OCI-LY3 (cell line): ENCODE results near the gene ASB13.

Source experiments
- H2AFZ ChIP-seq: fragments of 200-600, 300-600 bp; shearing (Covaris generic); 2 replicates; pipeline ENCODE4 v1.6.0; 2014; ENCODE audit warnings: antibody characterized with exemption, low read depth, low read length
- H3K27ac ChIP-seq: fragments of 200-600, 300-600 bp; sonication (generic); 2 replicates; pipeline ENCODE4 v1.5.1; 2014; ENCODE audit warnings: mild to moderate bottlenecking, low read length, moderate library complexity, mixed read lengths
- H3K27me3 ChIP-seq: fragments of 200-600, 300-600 bp; sonication (generic); 2 replicates; pipeline ENCODE4 v1.6.1; 2014; ENCODE audit warnings: low read depth, low read length, mixed read lengths
- H3K36me3 ChIP-seq: fragments of 200-600, 300-600 bp; sonication (generic); replicated peaks from 2 replicates; pipeline ENCODE3; 2014; ENCODE audit warnings: low read depth, low read length, mixed read lengths
- H3K4me1 ChIP-seq: fragments of 300-600, 200-600 bp; sonication (generic); 2 replicates; pipeline ENCODE4 v1.6.1; 2014; ENCODE audit warnings: low read length, mixed read lengths
- H3K4me2 ChIP-seq: fragments of 200-600, 300-600 bp; sonication (generic); 2 replicates; pipeline ENCODE4 v1.6.1; 2014; ENCODE audit warnings: low read length, mixed read lengths
- H3K4me3 ChIP-seq: fragments of 300-600, 200-600 bp; sonication (generic); 2 replicates; pipeline ENCODE4 v1.5.1; 2014; ENCODE audit warnings: antibody characterized with exemption, mild to moderate bottlenecking, low read length, moderate library complexity
- H3K79me2 ChIP-seq: fragments of 300-600, 200-600 bp; shearing (Covaris generic); 2 replicates; pipeline ENCODE4 v1.6.1; 2014; ENCODE audit warnings: mild to moderate bottlenecking, low read length, mixed read lengths
- H3K9ac ChIP-seq: fragments of 300-600, 200-600 bp; shearing (Covaris generic); 2 replicates; pipeline ENCODE4 v1.6.0; 2014; ENCODE audit warnings: mild to moderate bottlenecking, low read length, moderate library complexity
- H3K9me3 ChIP-seq: fragments of 200-600, 300-600 bp; shearing (Covaris generic); 2 replicates; pipeline ENCODE4 v1.6.1; 2014; ENCODE audit warnings: low read length, mixed read lengths; ENCODE audit not compliant: insufficient read depth
- H4K20me1 ChIP-seq: fragments of 200-600, 300-600 bp; sonication (generic); 2 replicates; pipeline ENCODE4 v1.6.1; 2016; ENCODE audit warnings: low read length, mixed read lengths; ENCODE audit not compliant: insufficient read depth
- CTCF ChIP-seq: fragments of 200-600, 300-600 bp; sonication (generic); IDR thresholded peaks from 2 replicates; pipeline ENCODE4 v1.5.1; 2014; ENCODE audit warnings: antibody characterized with exemption, low read length, low read depth
- EZH2phosphoT487 ChIP-seq: fragments of 200-600 bp; shearing (Covaris generic); IDR thresholded peaks from 2 replicates; pipeline ENCODE4 v1.6.1; 2018; ENCODE audit warnings: antibody characterized with exemption, mixed run types, low read depth

ASB13 gene

GRCh38 chr10:5681930-5682329, 15.5 kb upstream of the ASB13 start:
- TF ChIP-seq EZH2phosphoT487 (no peak), CTCF (no peak)
- Histone ChIP-seq H3K4me2 (no peak overlapping the region), H4K20me1 (peaks cover 10% of the 10 kb centered on the region), H2AFZ (no peak overlapping the region), H3K27me3 (no peaks in the 10 kb centered on the region), H3K27ac (no peak overlapping the region), H3K36me3 (no peaks in the 10 kb centered on the region), H3K79me2 (peaks cover 22% of the 10 kb centered on the region), H3K4me1 (peaks cover 11% of the 10 kb centered on the region), H3K9ac (no peak overlapping the region), H3K9me3 (no peaks in the 10 kb centered on the region), H3K4me3 (no peak overlapping the region)

GRCh38 chr10:5679606-5680005, 13.2 kb upstream of the ASB13 start:
- H3K27ac ChIP-seq: no peak overlapping the region
- H3K27me3 ChIP-seq: no peaks in the 10 kb centered on the region
- no peak overlapping the region for H2AFZ ChIP-seq
- H3K4me3 ChIP-seq: no peak overlapping the region
- TF ChIP-seq CTCF (no peak), EZH2phosphoT487 (no peak)
- H3K4me2 ChIP-seq: no peak overlapping the region
- H3K4me1 ChIP-seq: peaks cover 6% of the 10 kb centered on the region
- H3K36me3 ChIP-seq: no peaks in the 10 kb centered on the region
- no peak overlapping the region for H3K9ac ChIP-seq
- H3K9me3 ChIP-seq: no peaks in the 10 kb centered on the region; the same call in 1 of the 2 replicates
- H4K20me1 ChIP-seq: no peaks in the 10 kb centered on the region
- no peaks in the 10 kb centered on the region for H3K79me2 ChIP-seq

GRCh38 chr10:5679037-5679435, 12.6 kb upstream of the ASB13 start:
- Histone ChIP-seq H3K27ac (no peak overlapping the region), H3K4me1 (peaks cover 3% of the 10 kb centered on the region), H2AFZ (no peak overlapping the region), H3K4me2 (no peak overlapping the region), H3K9ac (no peak overlapping the region), H3K79me2 (no peaks in the 10 kb centered on the region), H4K20me1 (no peaks in the 10 kb centered on the region), H3K36me3 (no peaks in the 10 kb centered on the region), H3K4me3 (no peak overlapping the region), H3K9me3 (no peaks in the 10 kb centered on the region; the same call in 1 of the 2 replicates), H3K27me3 (no peaks in the 10 kb centered on the region)
- TF ChIP-seq EZH2phosphoT487 (no peak), CTCF (no peak)

GRCh38 chr10:5678397-5679036, 12.1 kb upstream of the ASB13 start:
- Histone ChIP-seq H3K79me2 (no peaks in the 10 kb centered on the region), H4K20me1 (no peaks in the 10 kb centered on the region), H3K9me3 (no peaks in the 10 kb centered on the region; the same call in 1 of the 2 replicates), H2AFZ (no peak overlapping the region), H3K36me3 (no peaks in the 10 kb centered on the region), H3K4me1 (no peaks in the 10 kb centered on the region), H3K9ac (no peak overlapping the region), H3K27me3 (no peaks in the 10 kb centered on the region), H3K27ac (no peak overlapping the region), H3K4me2 (no peak overlapping the region), H3K4me3 (no peak overlapping the region)
- TF ChIP-seq CTCF: no peak
- TF ChIP-seq EZH2phosphoT487: no peak
